ENCODE results near the gene SMYD3.

Gene SMYD3

GRCh38 chr1:246397046-246397445 lies 110.0 kb downstream of the SMYD3 start:
- no peak overlapping the region for H3K14ac ChIP-seq (ENCODE audit: low read length in 2 of 2)
- H4K8ac ChIP-seq (ENCODE audit: low read length) = no peak overlapping the region
- no peak overlapping the region for H2BK5ac ChIP-seq (ENCODE audit: low read depth, low read length, poor library complexity, severe bottlenecking)
- no peak overlapping the region for H4K91ac ChIP-seq (ENCODE audit: low read length)
- H2BK15ac ChIP-seq (ENCODE audit: low read depth, poor library complexity, severe bottlenecking) = no peak overlapping the region
- no peak overlapping the region for H3K4ac ChIP-seq (ENCODE audit: low read depth in 1 of 2, low read length in 2 of 2)
- H3K79me1 ChIP-seq (replicated peaks; ENCODE audit: low read length, poor library complexity, severe bottlenecking) = peaks cover 27% of the 10 kb centered on the region
- H3K18ac ChIP-seq (ENCODE audit: low read depth in 1 of 2, low read length in 2 of 2) = no peak overlapping the region
- H2BK12ac ChIP-seq (ENCODE audit: low read length in 2 of 2) = no peak overlapping the region
- no peak overlapping the region for H2AK5ac ChIP-seq (ENCODE audit: low read length, severe bottlenecking)
- H3K27me3 ChIP-seq (ENCODE audit: control insufficient read depth in 1 of 2, insufficient read depth in 1 of 2, low read length in 2 of 2) = no peaks in the 10 kb centered on the region
- H3K4me1 ChIP-seq (ENCODE audit: control insufficient read depth, insufficient read depth, low read depth, low read length) = no peaks in the 10 kb centered on the region
- no peak overlapping the region for H2AFZ ChIP-seq (ENCODE audit: low read depth, low read length)
- H3K36me3 ChIP-seq (ENCODE audit: control insufficient read depth in 1 of 2, insufficient read depth in 2 of 2, low read depth in 1 of 2, low read length in 2 of 2) = no peaks in the 10 kb centered on the region
- H3K4me2 ChIP-seq (ENCODE audit: low read length, poor library complexity, severe bottlenecking) = no peak overlapping the region
- no peak overlapping the region for H3K4me3 ChIP-seq (ENCODE audit: insufficient read depth in 1 of 2, low read depth in 1 of 2, low read length in 2 of 2)
- H3K9me3 ChIP-seq (ENCODE audit: control insufficient read depth, low read length) = no peaks in the 10 kb centered on the region
- H3K27ac ChIP-seq (ENCODE audit: low read length, poor library complexity, severe bottlenecking) = no peak overlapping the region
- H3K9ac ChIP-seq (ENCODE audit: low read length) = no peak overlapping the region
- H3K23ac ChIP-seq (ENCODE audit: low read length in 2 of 2) = no peak overlapping the region
- no peak for DNase-seq
- WGBS = 98% methylated on average over 5 of the region's 5 CpGs
- H2BK120ac ChIP-seq (ENCODE audit: low read depth, low read length) = no peak overlapping the region

DNA sequence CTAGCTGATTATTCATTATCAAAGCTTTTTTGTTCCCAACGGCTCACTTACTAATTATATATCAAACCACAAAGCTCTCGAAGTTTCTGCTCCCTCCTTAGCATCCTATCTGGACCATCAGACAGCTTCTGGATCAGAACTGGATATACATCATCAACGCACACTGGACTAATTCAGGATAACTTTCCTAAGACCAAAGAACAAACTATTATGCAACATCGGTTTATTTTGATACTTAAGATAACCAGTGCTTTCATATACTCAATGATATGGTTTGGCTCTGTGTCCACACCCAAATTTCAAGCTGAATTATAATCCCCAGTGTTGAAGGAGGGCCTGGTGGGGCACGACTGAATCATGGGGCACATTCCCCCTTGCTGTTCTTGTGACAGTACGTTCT lies 110.8 kb downstream of the SMYD3 start:
- no peak for DNase-seq
- no peak overlapping the region for H3K4me2 ChIP-seq (ENCODE audit: low read length, poor library complexity, severe bottlenecking)
- H2AFZ ChIP-seq (ENCODE audit: low read depth, low read length) = no peak overlapping the region
- no peak overlapping the region for H3K14ac ChIP-seq (ENCODE audit: low read length in 2 of 2)
- peaks cover 7% of the 10 kb centered on the region for H3K9me3 ChIP-seq (ENCODE audit: control insufficient read depth, low read length)
- no peaks in the 10 kb centered on the region for H3K27me3 ChIP-seq (ENCODE audit: control insufficient read depth in 1 of 2, insufficient read depth in 1 of 2, low read length in 2 of 2)
- no peak overlapping the region for H2AK5ac ChIP-seq (ENCODE audit: low read length, severe bottlenecking)
- 97% methylated on average over 6 of the region's 6 CpGs for WGBS
- H4K91ac ChIP-seq (ENCODE audit: low read length) = no peak overlapping the region
- H3K36me3 ChIP-seq (ENCODE audit: control insufficient read depth in 1 of 2, insufficient read depth in 2 of 2, low read depth in 1 of 2, low read length in 2 of 2) = no peaks in the 10 kb centered on the region
- H3K4ac ChIP-seq (ENCODE audit: low read depth in 1 of 2, low read length in 2 of 2) = no peak overlapping the region
- no peak overlapping the region for H2BK120ac ChIP-seq (ENCODE audit: low read depth, low read length)
- no peak overlapping the region for H3K27ac ChIP-seq (ENCODE audit: low read length, poor library complexity, severe bottlenecking)
- no peak overlapping the region for H2BK12ac ChIP-seq (ENCODE audit: low read length in 2 of 2)
- no peak overlapping the region for H3K9ac ChIP-seq (ENCODE audit: low read length)
- no peak overlapping the region for H4K8ac ChIP-seq (ENCODE audit: low read length)
- no peak overlapping the region for H2BK5ac ChIP-seq (ENCODE audit: low read depth, low read length, poor library complexity, severe bottlenecking)
- no peaks in the 10 kb centered on the region for H3K4me1 ChIP-seq (ENCODE audit: control insufficient read depth, insufficient read depth, low read depth, low read length)
- no peak overlapping the region for H3K23ac ChIP-seq (ENCODE audit: low read length in 2 of 2)
- H3K4me3 ChIP-seq (ENCODE audit: insufficient read depth in 1 of 2, low read depth in 1 of 2, low read length in 2 of 2) = no peak overlapping the region
- peak overlapping the region in 1 of 2 experiments; percentile 81 for H3K18ac ChIP-seq (ENCODE audit: low read depth in 1 of 2, low read length in 2 of 2)
- no peak overlapping the region for H2BK15ac ChIP-seq (ENCODE audit: low read depth, poor library complexity, severe bottlenecking)
- H3K79me1 ChIP-seq (replicated peaks; ENCODE audit: low read length, poor library complexity, severe bottlenecking) = peaks cover 31% of the 10 kb centered on the region

DNA sequence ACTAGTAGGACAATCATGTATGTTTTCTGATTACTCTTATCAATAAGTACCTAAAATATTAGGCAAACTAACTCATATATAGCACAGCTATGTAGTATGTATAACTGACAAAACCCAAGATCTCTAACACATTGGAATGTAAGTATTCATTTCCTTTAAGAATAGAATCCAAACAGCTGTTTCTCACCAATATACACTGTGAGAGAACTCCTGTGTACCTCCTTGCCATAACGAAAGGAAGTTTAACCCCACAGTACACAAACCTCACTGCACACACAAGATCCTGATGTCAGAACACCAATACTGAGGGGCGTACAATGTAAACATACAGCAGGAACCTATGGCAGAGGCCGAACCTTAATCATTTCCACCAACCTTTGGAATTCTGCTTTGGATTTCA lies 113.0 kb downstream of the SMYD3 start:
- H3K23ac ChIP-seq (ENCODE audit: low read length in 2 of 2) = no peak overlapping the region
- H2BK12ac ChIP-seq (ENCODE audit: low read length in 2 of 2) = no peak overlapping the region
- no peak overlapping the region for H3K4ac ChIP-seq (ENCODE audit: low read depth in 1 of 2, low read length in 2 of 2)
- no peak overlapping the region for H4K8ac ChIP-seq (ENCODE audit: low read length)
- no peak overlapping the region for H4K91ac ChIP-seq (ENCODE audit: low read length)
- H3K79me1 ChIP-seq (replicated peaks; ENCODE audit: low read length, poor library complexity, severe bottlenecking) = peaks cover 34% of the 10 kb centered on the region
- no peaks in the 10 kb centered on the region for H3K4me1 ChIP-seq (ENCODE audit: control insufficient read depth, insufficient read depth, low read depth, low read length)
- no peak overlapping the region for H3K18ac ChIP-seq (ENCODE audit: low read depth in 1 of 2, low read length in 2 of 2)
- no peak overlapping the region for H3K4me3 ChIP-seq (ENCODE audit: insufficient read depth in 1 of 2, low read depth in 1 of 2, low read length in 2 of 2)
- H3K27ac ChIP-seq (ENCODE audit: low read length, poor library complexity, severe bottlenecking) = no peak overlapping the region
- peaks cover 12% of the 10 kb centered on the region for H3K9me3 ChIP-seq (ENCODE audit: control insufficient read depth, low read length)
- H3K14ac ChIP-seq (ENCODE audit: low read length in 2 of 2) = no peak overlapping the region
- no peak overlapping the region for H2BK120ac ChIP-seq (ENCODE audit: low read depth, low read length)
- H3K27me3 ChIP-seq (ENCODE audit: control insufficient read depth in 1 of 2, insufficient read depth in 1 of 2, low read length in 2 of 2) = no peaks in the 10 kb centered on the region
- H3K36me3 ChIP-seq (ENCODE audit: control insufficient read depth in 1 of 2, insufficient read depth in 2 of 2, low read depth in 1 of 2, low read length in 2 of 2) = no peaks in the 10 kb centered on the region
- H2AFZ ChIP-seq (ENCODE audit: low read depth, low read length) = no peak overlapping the region
- no peak overlapping the region for H3K4me2 ChIP-seq (ENCODE audit: low read length, poor library complexity, severe bottlenecking)
- H2BK15ac ChIP-seq (ENCODE audit: low read depth, poor library complexity, severe bottlenecking) = no peak overlapping the region
- 55% methylated on average over 3 of the region's 3 CpGs for WGBS
- no peak overlapping the region for H2AK5ac ChIP-seq (ENCODE audit: low read length, severe bottlenecking)
- H2BK5ac ChIP-seq (ENCODE audit: low read depth, low read length, poor library complexity, severe bottlenecking) = no peak overlapping the region
- peak; percentile 22 for DNase-seq
- no peak overlapping the region for H3K9ac ChIP-seq (ENCODE audit: low read length)

GRCh38 chr1:246390855-246391254 lies 116.2 kb downstream of the SMYD3 start:
- 91% methylated on average over 5 of the region's 5 CpGs for WGBS
- no peak for DNase-seq

More at GRCh38 chr1:246390855-246391254, 116.2 kb downstream of the SMYD3 start:
- H4K8ac ChIP-seq (ENCODE audit: low read length) = no peak overlapping the region
- no peaks in the 10 kb centered on the region for H3K4me1 ChIP-seq (ENCODE audit: control insufficient read depth, insufficient read depth, low read depth, low read length)
- H2BK120ac ChIP-seq (ENCODE audit: low read depth, low read length) = no peak overlapping the region
- H2AK5ac ChIP-seq (ENCODE audit: low read length, severe bottlenecking) = no peak overlapping the region
- H2BK12ac ChIP-seq (ENCODE audit: low read length in 2 of 2) = no peak overlapping the region
- no peak overlapping the region for H3K4me3 ChIP-seq (ENCODE audit: insufficient read depth in 1 of 2, low read depth in 1 of 2, low read length in 2 of 2)
- H3K4me2 ChIP-seq (ENCODE audit: low read length, poor library complexity, severe bottlenecking) = no peak overlapping the region
- H3K79me1 ChIP-seq (replicated peaks; ENCODE audit: low read length, poor library complexity, severe bottlenecking) = peaks cover 14% of the 10 kb centered on the region
- H2BK15ac ChIP-seq (ENCODE audit: low read depth, poor library complexity, severe bottlenecking) = no peak overlapping the region
- no peak overlapping the region for H2BK5ac ChIP-seq (ENCODE audit: low read depth, low read length, poor library complexity, severe bottlenecking)
- H4K91ac ChIP-seq (ENCODE audit: low read length) = no peak overlapping the region
- no peaks in the 10 kb centered on the region for H3K27me3 ChIP-seq (ENCODE audit: control insufficient read depth in 1 of 2, insufficient read depth in 1 of 2, low read length in 2 of 2)
- no peak overlapping the region for H3K23ac ChIP-seq (ENCODE audit: low read length in 2 of 2)
- H3K9me3 ChIP-seq (ENCODE audit: control insufficient read depth, low read length) = peaks cover 12% of the 10 kb centered on the region
- no peaks in the 10 kb centered on the region for H3K36me3 ChIP-seq (ENCODE audit: control insufficient read depth in 1 of 2, insufficient read depth in 2 of 2, low read depth in 1 of 2, low read length in 2 of 2)
- no peak overlapping the region for H3K27ac ChIP-seq (ENCODE audit: low read length, poor library complexity, severe bottlenecking)
- H3K9ac ChIP-seq (ENCODE audit: low read length) = no peak overlapping the region
- no peak overlapping the region for H3K14ac ChIP-seq (ENCODE audit: low read length in 2 of 2)
- no peak overlapping the region for H3K18ac ChIP-seq (ENCODE audit: low read depth in 1 of 2, low read length in 2 of 2)
- H2AFZ ChIP-seq (ENCODE audit: low read depth, low read length) = no peak overlapping the region
- H3K4ac ChIP-seq (ENCODE audit: low read depth in 1 of 2, low read length in 2 of 2) = no peak overlapping the region
